Putamen (tissue), 1 donor: ENCODE measurements around the gene NXNL1.
"Not testable (repeated sequence)": the region's sequence is repeated elsewhere in the genome, so short reads cannot be mapped to it uniquely, and the experiment has no call there.

Experiments used
- DNase-seq: peaks from one replicate; pipeline ENCODE4 v3.0.0-alpha.2; 2016; ENCODE audit warnings: low spot score

Gene NXNL1

DNA sequence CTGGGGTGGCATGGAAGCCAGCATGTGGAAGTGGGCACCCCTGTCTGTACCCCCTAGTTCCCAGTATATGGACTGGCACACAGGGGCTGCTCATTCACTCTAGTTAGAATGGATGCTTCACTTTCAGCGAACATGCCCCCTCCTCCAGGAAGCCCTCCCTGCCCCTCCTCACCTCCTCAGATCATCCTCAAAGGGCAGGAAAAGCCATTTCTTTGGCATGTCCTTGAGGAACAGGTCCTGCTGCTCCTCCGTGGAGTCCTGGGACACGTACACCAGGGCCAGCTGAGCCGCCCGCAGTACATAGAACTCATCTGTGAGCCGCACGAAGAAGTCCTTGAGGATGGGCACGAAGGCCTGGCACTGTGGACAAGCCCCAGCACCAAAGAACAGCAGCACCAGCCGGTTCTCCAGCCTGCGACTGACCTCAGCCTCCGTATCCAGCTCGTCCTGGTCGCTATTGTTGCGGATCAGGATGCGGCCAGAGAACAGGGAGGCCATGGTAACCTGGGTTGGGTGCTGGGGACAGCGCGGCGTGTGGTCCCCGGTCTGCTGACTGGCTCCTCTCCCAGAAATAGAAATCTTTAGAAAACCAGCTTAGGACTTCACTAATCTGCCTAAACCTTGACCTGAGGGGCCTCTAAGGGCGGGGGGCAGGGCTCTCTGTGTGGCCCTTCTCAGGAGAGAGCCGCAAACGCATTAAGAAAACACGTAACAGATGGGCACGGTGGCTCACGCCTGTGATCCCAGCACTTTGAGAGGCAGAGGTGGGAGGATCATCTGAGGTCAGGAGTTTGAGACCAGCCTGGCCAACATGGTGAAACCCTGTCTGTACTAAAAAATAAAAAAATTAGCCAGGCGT, at the start of gene NXNL1:
TSS of gene NXNL1 (minus strand) at position 555 of the 859 bp plus-strand sequence. CDS start at position 498, 57 bp downstream.
- DNase-seq: no peak

GRCh38 chr19:17508558-17508933, 47.8 kb upstream of the NXNL1 start:
- not testable (repeated sequence) for DNase-seq

DNA sequence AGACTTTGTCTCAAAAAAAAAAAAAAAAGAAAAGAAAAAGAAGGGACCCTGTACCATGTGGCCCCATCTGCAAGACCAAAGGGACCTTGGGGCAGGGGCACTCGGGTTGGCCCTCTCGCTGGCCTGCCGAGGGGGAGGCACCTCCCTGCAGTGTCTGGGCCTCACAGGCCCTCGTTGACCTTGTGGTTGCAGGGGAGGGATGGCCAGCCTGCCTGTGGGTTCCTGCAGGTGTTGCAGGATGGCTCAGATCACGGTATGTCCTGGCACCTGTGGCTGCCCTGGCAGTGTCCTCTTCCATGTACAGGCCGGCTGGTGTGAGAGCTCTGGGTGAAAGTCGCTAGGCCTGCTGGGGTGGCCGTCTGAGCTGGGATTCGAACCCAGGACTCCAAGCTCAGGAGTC, 46.0 kb upstream of the NXNL1 start:
- DNase-seq: no peak

DNA sequence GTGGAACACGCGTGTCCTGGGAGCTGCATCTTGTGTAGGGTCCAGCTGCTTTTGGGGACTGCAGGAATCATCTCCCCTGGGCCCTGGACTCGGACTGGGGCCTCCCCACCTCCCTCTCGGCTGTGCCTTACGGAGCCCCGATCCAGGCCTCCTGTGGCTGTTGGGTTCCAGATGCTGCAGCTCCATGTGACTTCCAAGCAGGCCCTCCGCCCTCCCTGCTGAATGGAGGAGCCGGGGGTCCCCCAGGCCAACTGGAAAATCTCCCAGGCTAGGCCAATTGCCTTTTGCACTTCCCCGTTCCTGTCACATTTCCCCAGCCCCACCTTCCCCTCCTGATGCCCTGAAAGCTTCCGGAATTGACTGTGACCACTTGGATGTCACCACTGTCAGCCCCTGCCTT, 44.5 kb upstream of the NXNL1 start:
- no peak for DNase-seq

DNA sequence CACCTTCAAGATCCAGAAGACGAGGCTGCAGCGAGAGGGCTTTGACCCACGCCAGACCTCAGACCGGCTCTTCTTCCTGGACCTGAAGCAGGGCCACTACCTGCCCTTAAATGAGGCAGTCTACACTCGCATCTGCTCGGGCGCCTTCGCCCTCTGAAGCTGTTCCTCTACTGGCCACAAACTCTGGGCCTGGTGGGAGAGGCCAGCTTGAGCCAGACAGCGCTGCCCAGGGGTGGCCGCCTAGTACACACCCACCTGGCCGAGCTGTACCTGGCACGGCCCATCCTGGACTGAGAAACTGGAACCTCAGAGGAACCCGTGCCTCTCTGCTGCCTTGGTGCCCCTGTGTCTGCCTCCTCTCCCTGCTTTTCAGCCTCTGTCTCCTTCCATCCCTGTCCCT, 43.7 kb upstream of the NXNL1 start:
- no peak for DNase-seq

DNA sequence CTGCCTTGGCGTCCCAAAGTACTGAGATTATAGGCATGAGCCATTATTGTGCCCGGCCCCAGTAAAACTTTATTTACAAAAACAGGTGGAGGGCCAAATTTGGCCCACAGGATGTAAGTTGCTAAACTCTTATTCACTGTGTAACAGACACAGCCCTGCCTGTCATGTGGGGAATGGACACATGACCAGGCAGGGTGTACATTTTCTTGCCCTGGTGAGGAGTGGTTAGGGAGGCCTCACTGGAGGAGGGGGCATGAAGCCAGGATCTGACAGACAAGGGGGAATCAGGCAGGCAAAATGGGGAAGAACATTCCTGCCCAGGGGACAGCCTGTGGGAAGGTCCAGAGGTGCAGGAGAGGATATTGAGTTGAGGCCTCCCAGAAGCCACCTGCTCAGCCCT, 43.3 kb upstream of the NXNL1 start:
- DNase-seq: no peak

- no peak for DNase-seq
Observed at GRCh38 chr19:17503240-17503639, 42.5 kb upstream of the NXNL1 start.

DNA sequence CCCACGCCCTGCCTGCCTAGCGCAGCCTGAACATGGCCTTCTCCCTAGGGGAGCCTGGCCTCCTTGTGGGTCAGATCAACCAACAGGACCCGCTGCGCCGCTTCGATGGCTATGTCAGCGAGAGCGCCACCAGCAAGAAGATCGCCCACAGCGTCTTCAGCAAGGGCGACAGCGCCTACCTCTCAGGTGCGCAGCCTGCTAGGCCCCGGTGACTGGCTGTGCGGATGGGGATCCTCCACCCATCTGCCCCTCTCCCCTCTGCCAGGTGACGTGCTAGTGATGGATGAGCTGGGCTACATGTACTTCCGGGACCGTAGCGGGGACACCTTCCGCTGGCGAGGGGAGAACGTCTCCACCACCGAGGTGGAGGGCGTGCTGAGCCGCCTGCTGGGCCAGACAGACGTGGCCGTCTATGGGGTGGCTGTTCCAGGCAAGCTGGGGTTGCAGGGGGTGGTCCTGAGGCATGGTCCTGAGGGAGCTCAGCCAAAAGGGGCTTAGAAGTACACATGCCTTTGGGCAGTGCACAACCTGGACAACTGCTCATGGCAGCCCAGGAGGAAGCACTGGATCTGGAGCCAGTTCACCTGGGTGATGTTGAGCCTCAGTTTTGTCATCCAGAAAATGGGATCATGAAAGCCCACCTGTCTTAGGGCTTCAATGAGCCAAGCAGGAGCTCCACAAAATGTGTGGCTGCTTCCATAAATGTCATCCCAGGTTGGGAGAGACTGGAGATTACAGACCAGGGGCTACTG, 39.9 kb upstream of the NXNL1 start:
- DNase-seq: no peak

DNA sequence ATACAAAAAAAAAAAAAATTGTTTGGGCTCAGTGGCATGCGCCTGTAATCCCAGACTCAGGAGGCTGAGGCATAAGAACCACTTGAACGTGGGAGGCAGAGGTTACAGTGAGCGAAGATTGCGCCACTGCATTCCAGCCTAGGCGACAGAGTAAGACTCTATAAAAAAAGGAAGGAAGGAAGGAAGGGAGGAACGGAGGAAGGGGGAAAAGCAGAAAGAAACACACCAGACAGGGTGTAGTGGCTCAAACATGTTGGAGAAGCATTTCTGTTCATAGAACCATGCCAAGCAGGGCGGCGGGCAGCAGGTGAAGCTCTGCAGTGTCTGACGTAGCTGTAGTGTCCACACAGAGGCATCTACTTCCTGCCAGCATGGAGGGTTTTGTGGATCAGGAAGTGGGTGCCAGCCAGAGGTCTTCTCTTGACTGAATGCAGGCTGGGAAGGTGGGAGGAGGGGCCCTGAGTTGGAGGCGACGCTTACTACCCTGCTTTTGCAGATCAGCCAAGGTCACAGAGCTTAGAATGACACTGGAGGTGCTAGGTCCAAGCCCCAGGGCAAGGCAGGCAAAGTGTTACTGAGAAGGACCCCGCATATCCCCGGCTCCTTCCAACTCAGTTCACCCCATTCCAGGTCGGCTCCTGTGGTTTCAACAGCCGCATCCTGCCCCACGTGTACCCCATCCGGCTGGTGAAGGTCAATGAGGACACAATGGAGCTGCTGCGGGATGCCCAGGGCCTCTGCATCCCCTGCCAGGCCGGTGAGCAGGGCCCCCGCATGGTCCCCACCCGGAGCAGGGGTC, 39.1 kb upstream of the NXNL1 start:
- DNase-seq: no peak

DNA sequence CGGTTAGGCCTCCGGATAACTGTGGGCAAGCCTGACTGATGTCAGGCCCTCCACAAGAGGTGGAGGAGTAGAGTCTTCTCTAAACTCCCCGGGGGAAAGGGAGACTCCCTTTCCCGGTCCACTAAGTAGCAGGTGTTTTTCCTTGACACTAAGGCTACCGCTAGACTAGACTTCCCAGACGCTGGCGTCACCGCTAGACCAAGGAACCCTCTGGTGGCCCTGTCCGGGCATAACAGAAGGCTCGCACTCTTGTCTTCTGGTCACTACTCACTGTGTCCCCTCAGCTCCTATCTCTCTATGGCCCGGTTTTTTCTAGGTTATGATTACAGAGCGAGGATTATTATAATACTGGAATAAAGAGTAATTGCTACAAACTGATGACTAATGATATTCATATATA, 38.3 kb upstream of the NXNL1 start:
- DNase-seq: not testable (repeated sequence)

DNA sequence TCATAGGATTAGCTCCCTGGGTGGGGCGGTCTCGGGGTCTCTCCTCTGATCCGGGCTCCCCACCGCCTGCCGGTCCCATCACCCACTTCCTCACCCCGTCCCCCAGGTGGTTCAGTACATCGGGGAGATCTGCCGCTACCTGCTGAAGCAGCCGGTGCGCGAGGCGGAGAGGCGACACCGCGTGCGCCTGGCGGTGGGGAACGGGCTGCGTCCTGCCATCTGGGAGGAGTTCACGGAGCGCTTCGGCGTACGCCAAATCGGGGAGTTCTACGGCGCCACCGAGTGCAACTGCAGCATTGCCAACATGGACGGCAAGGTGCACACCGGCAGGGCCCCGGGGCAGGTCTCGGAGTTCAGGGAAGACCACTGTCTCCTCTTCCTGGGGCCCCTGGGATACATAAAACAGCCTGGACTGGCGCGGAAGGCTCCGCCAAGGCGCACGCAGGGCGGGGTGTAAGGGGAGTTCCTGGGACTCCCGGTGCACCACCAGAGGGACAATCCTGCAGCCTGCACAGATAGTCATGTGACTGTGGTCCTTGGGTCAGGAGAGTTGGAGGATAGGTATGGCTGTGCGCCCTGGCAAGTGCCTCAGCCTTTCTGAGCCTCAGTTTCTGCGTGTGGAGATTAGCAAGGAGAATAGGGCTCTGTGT, 36.5 kb upstream of the NXNL1 start:
- no peak for DNase-seq

DNA sequence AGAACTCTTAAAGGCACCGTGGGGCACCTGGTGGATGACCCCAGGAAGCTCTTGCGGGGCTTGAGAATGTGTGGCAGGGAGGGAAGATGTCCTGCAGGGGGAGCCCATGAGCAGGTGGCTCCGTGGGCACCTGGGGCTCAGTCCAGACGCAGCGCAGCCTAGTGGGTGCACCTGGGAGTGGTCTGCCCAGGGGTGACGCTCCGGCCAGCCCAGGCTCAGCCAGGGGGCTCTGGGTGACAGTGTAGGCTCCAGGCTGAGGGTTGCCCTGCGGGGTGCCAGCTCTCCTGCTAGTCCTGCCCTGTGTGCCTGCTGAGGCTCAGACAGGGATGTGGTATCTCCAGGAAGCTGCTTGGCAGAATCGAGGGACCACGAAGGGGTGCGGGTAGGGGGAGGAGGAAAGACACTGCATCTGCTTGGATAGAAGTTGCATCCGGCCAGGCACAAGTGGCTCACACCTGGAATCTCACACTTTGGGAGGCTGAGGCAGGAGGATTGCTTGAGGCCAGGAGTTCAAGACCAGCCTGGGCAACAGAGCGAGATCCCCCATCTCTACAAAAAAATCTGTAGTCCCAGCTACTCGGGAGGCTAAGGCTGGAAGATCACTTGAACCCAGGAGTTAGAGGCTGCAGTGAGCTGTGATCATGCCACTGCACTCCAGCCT, 35.7 kb upstream of the NXNL1 start:
- DNase-seq: no peak

- DNase-seq: no peak
Observed at GRCh38 chr19:17495639-17496296, 35.0 kb upstream of the NXNL1 start.

- no peak for DNase-seq
Observed at GRCh38 chr19:17491287-17491686, 30.6 kb upstream of the NXNL1 start.

DNA sequence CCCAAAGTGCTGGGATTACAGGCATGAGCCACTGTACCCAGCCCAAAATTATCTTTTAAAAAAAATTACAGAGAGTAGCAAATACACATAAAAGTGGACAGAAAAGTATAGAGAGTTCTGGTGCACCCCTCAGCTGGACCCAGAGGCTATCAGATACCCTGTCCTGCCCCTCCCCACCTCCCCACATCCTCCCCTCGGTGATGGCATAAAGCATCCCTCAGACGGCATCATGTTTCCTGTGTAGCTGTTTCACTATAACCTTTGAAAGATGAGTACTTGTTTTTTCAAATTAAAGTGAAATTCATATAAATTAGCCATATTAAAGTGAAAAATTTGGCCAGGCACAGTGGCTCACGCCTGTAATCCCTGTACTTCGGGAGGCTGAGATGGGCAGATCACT, 29.7 kb upstream of the NXNL1 start:
- DNase-seq: no peak

DNA sequence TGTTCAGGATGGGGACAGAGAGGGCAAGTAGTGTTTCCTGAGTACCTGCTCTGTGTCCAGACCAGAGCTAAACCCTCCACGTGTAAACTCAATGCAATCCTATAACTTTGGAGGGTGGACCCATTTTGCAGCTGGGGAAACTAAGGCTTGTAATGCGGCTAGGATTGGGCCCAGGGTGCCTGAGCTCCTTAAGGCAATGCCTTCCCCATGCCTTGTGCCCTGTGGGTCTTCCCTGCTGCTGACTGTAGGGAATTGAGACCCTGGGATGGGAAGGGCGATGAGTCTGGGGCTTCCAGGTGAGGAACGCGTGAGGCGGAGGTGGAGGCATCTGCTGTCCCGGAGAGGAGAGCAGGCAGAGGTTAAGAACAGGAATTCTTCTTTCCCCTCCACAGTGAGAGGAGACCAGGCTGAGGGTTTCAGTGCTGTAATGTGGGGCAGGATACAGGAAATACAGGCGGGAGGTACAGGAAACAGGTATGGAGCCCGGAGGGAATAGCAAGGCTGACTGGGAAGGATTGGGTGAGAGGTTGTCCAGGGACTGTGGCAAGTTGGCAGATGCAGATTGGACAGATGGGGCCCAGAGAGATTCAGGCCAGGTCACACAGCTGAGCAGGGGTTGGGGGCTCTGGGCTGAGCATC, 28.8 kb upstream of the NXNL1 start:
- no peak for DNase-seq

DNA sequence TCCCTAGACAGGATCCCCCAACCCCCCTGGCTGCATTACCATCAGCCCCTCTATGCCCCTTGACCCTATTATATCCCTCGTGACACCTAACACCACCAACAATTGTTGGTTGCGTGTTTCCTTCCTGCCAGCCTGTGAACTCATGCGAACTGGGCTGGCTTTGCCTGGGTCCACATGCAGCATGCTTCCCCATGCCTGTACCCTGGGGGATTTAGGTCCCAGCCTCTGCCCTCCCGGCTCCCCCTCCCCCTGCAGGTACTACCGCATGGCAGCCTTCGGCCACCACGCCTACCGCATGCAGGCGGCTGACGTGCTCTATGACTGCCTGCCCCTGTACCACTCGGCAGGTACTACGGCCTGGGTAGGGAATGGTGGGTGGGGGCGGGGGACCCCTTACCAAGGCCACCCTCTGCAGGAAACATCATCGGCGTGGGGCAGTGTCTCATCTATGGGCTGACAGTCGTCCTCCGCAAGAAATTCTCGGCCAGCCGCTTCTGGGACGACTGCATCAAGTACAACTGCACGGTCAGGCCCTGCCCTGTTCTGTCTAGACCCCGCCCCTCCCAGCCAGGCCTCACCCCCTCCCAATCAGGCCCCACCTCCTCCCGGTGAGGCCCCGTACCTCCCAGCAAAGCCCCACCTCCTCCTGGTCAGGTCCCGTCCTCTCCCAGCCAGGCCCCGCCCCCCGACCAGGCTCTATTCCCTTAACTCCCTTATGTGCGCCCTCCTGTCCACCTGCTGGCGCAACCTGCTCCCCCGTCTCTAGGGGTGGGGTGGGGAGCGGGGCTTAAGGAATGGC, 28.1 kb upstream of the NXNL1 start:
- no peak for DNase-seq

DNA sequence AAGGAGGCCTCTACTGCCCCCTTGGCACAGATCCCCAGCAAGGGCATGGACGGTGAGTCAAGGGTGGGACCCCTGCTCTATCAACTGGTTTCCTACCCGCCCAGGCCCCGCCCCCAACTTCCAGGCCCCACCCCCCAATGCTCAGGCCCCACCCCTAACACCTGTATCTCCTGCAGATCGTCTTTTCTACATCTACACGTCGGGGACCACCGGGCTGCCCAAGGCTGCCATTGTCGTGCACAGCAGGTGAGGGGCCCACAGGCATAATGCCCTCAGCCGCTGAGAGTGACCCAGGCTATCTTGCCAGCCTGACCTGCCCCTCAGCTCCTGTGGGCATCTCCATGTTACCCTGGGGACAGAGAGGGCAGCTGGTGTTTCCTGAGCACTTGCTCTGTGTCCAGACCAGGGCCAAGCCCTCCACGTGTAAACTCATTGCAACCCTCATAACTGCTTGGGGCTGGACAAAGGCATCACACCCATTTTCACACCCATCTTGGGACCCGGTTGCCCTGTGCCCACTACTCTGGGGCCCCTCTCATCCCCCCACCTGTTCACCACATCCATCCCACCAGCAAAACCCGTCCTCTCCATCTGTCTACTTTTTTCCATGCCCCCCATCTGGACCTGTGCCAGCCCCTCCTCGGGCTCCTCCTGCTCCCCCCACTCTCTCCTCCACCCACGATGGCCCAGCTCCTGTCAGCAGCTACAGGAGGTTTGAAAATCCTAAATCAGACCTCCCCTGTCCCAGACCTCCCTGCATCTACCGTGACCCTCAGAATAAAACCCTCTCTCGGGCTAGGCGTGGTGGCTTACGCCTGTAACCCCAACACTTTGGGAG, 26.8 kb upstream of the NXNL1 start:
- no peak for DNase-seq
